NCI-H82 (cell line): Measurements from ENCODE around the gene RCE1.
"Not testable (repeated sequence)": the region's sequence is repeated elsewhere in the genome, so short reads cannot be mapped to it uniquely, and the experiment has no call there.

Experiments used
- DNase-seq: peaks from one replicate; lab custom pipeline; 2025; lab: John Stamatoyannopoulos, UW

RCE1 gene

GRCh38 chr11:66842896-66843775 lies at the start of gene RCE1:
RCE1 (plus strand) TSS chr11:66843441; CDS start chr11:66843456, 15 bp downstream.
- DNase-seq = peak; percentile 86

GRCh38 chr11:66799815-66800214 lies 43.4 kb upstream of the RCE1 start:
- not testable (repeated sequence) for DNase-seq

GRCh38 chr11:66800720-66801428 lies 42.4 kb upstream of the RCE1 start:
- no peak for DNase-seq

- DNase-seq = no peak
Measured at GRCh38 chr11:66809592-66809991, 33.6 kb upstream of the RCE1 start.

- DNase-seq = no peak
Measured at GRCh38 chr11:66810576-66811185, 32.6 kb upstream of the RCE1 start.

GRCh38 chr11:66814678-66815077 lies 28.6 kb upstream of the RCE1 start:
- no peak for DNase-seq

- DNase-seq = no peak
Measured at GRCh38 chr11:66815646-66816045, 27.6 kb upstream of the RCE1 start.

- DNase-seq = peak; percentile 82
Measured at GRCh38 chr11:66818231-66818955, 24.8 kb upstream of the RCE1 start.

- no peak for DNase-seq
Measured at GRCh38 chr11:66820381-66820780, 22.9 kb upstream of the RCE1 start.

- DNase-seq = peak; percentile 26
Measured at GRCh38 chr11:66820901-66821300, 22.3 kb upstream of the RCE1 start.

- no peak for DNase-seq
Measured at GRCh38 chr11:66823700-66824099, 19.5 kb upstream of the RCE1 start.

- DNase-seq = not testable (repeated sequence)
Measured at GRCh38 chr11:66824573-66824972, 18.7 kb upstream of the RCE1 start.

GRCh38 chr11:66834539-66834845 lies 8.7 kb upstream of the RCE1 start:
- DNase-seq = no peak

GRCh38 chr11:66834943-66835342 lies 8.3 kb upstream of the RCE1 start:
- no peak for DNase-seq

GRCh38 chr11:66835768-66836405 lies 7.4 kb upstream of the RCE1 start:
- no peak for DNase-seq

GRCh38 chr11:66840317-66841091 lies 2.7 kb upstream of the RCE1 start:
- DNase-seq = no peak

GRCh38 chr11:66841861-66842260 lies 1.4 kb upstream of the RCE1 start:
- DNase-seq = no peak

GRCh38 chr11:66842501-66842895 lies 743 bp upstream of the RCE1 start:
- DNase-seq = peak; percentile 44

- DNase-seq = no peak
Measured at GRCh38 chr11:66843776-66844495, 695 bp downstream of the RCE1 start.

- DNase-seq = no peak
Measured at GRCh38 chr11:66844496-66845142, 1.4 kb downstream of the RCE1 start.
